ENCODE results near the gene SLC66A1.

The SLC66A1 gene

GRCh38 chr1:19328486-19328885 lies 16.4 kb downstream of the SLC66A1 start:
- Histone ChIP-seq H3K27me3 (ENCODE audit: insufficient read depth, low read length) (no peaks in the 10 kb centered on the region), H3K79me2 (ENCODE audit: insufficient read depth, low read length) (no peaks in the 10 kb centered on the region), H3K9me2 (ENCODE audit: low read depth, low read length) (no peaks in the 10 kb centered on the region), H3K27ac (ENCODE audit: low read depth, low read length, poor library complexity, severe bottlenecking) (no peak overlapping the region), H2AFZ (ENCODE audit: low read length) (no peak overlapping the region), H3K4me1 (ENCODE audit: insufficient read depth, low read length, severe bottlenecking) (peaks cover 13% of the 10 kb centered on the region), H3K9ac (ENCODE audit: low read length) (no peak overlapping the region), H3K9me3 (ENCODE audit: low read length) (no peaks in the 10 kb centered on the region), H3K4me3 (ENCODE audit: low read depth, low read length, poor library complexity, severe bottlenecking) (no peak overlapping the region), H3K36me3 (ENCODE audit: insufficient read depth, low read length) (peaks cover 8% of the 10 kb centered on the region), H4K20me1 (ENCODE audit: insufficient read depth, low read length) (no peaks in the 10 kb centered on the region), H3K4me2 (ENCODE audit: low read length) (no peak overlapping the region), H3F3A (ENCODE audit: insufficient read depth, low read length) (no peaks in the 10 kb centered on the region)
- TF ChIP-seq EZH2 (IDR thresholded peaks at IDR 0.05; ENCODE audit: borderline replicate concordance, low read length) (no peak), CTCF (IDR thresholded peaks at IDR 0.05; ENCODE audit: low read length) (no peak)

DNA sequence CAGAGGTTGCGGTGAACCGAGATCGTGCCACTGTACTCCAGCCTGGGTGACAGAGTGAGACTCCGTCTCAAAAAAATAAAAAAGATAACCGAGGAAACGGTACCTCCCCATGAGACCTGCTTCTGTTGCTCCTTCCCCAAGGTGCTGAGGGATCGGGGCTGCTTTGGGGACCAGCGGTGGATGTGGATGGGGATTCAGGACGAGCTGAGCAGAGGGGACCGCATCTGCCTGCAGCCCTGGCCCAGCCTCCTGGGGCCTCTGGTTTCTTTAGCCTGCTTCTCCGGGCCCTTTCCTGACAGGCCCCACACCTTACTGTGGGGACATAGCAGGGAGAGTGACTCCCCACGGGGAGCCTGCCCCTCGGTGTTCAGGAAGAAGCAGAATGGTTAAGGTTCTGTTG lies 17.1 kb downstream of the SLC66A1 start:
- Histone ChIP-seq H3K36me3 (ENCODE audit: insufficient read depth, low read length) (peaks cover 8% of the 10 kb centered on the region), H4K20me1 (ENCODE audit: insufficient read depth, low read length) (no peaks in the 10 kb centered on the region), H3K27me3 (ENCODE audit: insufficient read depth, low read length) (no peaks in the 10 kb centered on the region), H2AFZ (ENCODE audit: low read length) (no peak overlapping the region), H3K9me2 (ENCODE audit: low read depth, low read length) (no peaks in the 10 kb centered on the region), H3K79me2 (ENCODE audit: insufficient read depth, low read length) (no peaks in the 10 kb centered on the region), H3K4me2 (ENCODE audit: low read length) (no peak overlapping the region), H3K27ac (ENCODE audit: low read depth, low read length, poor library complexity, severe bottlenecking) (no peak overlapping the region), H3K4me1 (ENCODE audit: insufficient read depth, low read length, severe bottlenecking) (peaks cover 13% of the 10 kb centered on the region), H3K9ac (ENCODE audit: low read length) (no peak overlapping the region), H3K4me3 (ENCODE audit: low read depth, low read length, poor library complexity, severe bottlenecking) (no peak overlapping the region), H3K9me3 (ENCODE audit: low read length) (no peaks in the 10 kb centered on the region), H3F3A (ENCODE audit: insufficient read depth, low read length) (no peaks in the 10 kb centered on the region)
- no peak for TF ChIP-seq CTCF (IDR thresholded peaks at IDR 0.05; ENCODE audit: low read length)
- TF ChIP-seq EZH2 (IDR thresholded peaks at IDR 0.05; ENCODE audit: borderline replicate concordance, low read length), result no peak

DNA sequence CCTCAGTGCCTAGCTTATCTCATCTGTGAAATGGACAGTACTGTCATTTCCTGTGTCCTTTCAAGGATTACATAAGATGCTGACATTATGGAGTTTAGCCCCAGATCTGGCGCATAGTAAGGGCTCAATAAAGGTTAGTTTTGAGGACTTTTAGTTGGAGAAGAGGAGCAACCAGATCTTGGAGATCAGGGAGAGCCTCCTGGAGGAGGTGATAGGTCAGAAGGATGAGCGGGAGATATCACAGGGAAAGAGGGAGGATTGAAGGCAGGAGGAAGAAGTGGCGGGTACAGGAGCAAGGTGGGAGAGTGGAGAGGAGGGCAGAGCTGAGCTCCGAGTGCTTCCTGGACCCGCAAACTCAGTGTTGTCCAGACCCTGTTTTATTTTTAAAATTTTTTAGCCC lies 17.5 kb downstream of the SLC66A1 start:
- Histone ChIP-seq H3K27me3 (ENCODE audit: insufficient read depth, low read length) (no peaks in the 10 kb centered on the region), H3K27ac (ENCODE audit: low read depth, low read length, poor library complexity, severe bottlenecking) (no peak overlapping the region), H2AFZ (ENCODE audit: low read length) (no peak overlapping the region), H4K20me1 (ENCODE audit: insufficient read depth, low read length) (no peaks in the 10 kb centered on the region), H3K9me3 (ENCODE audit: low read length) (no peaks in the 10 kb centered on the region), H3K36me3 (ENCODE audit: insufficient read depth, low read length) (peaks cover 7% of the 10 kb centered on the region), H3K4me2 (ENCODE audit: low read length) (no peak overlapping the region), H3K79me2 (ENCODE audit: insufficient read depth, low read length) (no peaks in the 10 kb centered on the region), H3K9me2 (ENCODE audit: low read depth, low read length) (no peaks in the 10 kb centered on the region), H3K4me1 (ENCODE audit: insufficient read depth, low read length, severe bottlenecking) (peaks cover 13% of the 10 kb centered on the region), H3K4me3 (ENCODE audit: low read depth, low read length, poor library complexity, severe bottlenecking) (no peak overlapping the region), H3K9ac (ENCODE audit: low read length) (no peak overlapping the region), H3F3A (ENCODE audit: insufficient read depth, low read length) (no peaks in the 10 kb centered on the region)
- no peak for TF ChIP-seq CTCF (IDR thresholded peaks at IDR 0.05; ENCODE audit: low read length)
- no peak for TF ChIP-seq EZH2 (IDR thresholded peaks at IDR 0.05; ENCODE audit: borderline replicate concordance, low read length)

Data from OCI-LY1 (cell line).